BE2C (cell line): Measurements from ENCODE around the gene CFDP1.
"Not testable (repeated sequence)": the region's sequence is repeated elsewhere in the genome, so short reads cannot be mapped to it uniquely, and the experiment has no call there.

ENCODE experiments used
- DNase-seq: peaks from one replicate; pipeline ENCODE4 v3.0.0-alpha.2; 2020
- H3K27me3 ChIP-seq: fragments of 250-450 bp; sonication (Bioruptor Pico); 2 replicates; pipeline ENCODE4 v1.5.1; 2020; ENCODE audit warnings: mild to moderate bottlenecking
- H3K36me3 ChIP-seq: fragments of 250-450 bp; sonication (Bioruptor Pico); 2 replicates; pipeline ENCODE4 v1.5.1; 2020; ENCODE audit warnings: mild to moderate bottlenecking
- H3K4me1 ChIP-seq: fragments of 250-450 bp; sonication (Bioruptor Pico); 2 replicates; pipeline ENCODE4 v1.5.1; 2020
- H3K4me3 ChIP-seq: 2 replicates; pipeline ENCODE4 v1.5.1; 2011; ENCODE audit warnings: low read depth, low read length
- H3K9me3 ChIP-seq: fragments of 250-450 bp; sonication (Bioruptor Pico); 2 replicates; pipeline ENCODE4 v1.5.1; 2020
- TF ChIP-seq, protein P1 (sequence below): IDR thresholded peaks from 2 replicates; pipeline ENCODE4 v1.5.1; 2012; ENCODE audit warnings: mild to moderate bottlenecking, low read depth, low read length

The CFDP1 gene

DNA sequence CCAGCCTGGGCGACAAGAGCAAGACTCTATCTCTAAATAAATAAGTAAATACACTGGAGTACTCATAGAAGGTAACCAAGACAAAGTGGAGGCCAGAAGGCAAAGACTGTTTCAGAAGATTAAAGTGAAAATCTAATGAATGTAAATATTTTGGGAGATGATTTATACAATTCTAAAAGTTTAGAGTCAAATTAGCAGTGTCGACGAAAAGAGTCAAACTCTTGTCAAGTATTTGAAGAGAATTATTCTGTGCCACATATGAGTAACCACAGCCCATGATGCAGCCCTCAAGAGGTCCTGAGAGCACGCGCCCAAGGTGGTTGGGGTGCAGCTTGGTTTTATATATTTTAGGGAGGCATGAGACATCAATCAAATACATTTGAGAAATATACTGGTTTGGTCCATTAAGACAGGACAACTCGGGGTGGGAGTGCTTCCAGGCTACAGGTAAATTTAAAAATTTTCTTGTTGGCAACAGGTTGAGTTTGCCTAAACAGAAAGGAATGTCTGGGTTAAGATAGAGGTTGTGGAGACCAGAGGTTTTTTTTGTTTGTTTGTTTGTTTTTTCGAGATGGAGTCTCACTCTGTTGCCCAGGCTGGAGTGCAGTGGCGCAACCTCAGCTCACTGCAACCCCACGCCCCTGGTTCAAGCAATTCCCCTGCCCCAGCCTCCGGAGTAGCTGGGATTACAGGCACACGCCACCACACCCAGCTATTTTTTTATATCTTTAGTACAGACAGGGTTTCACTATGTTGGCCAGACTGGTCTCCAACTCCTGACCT lies 3.5 kb downstream of the CFDP1 start:
- peaks cover 5% of the 10 kb centered on the region; the same call in 1 of the 2 replicates for H3K36me3 ChIP-seq
- DNase-seq: no peak
- H3K27me3 ChIP-seq: no peaks in the 10 kb centered on the region
- no peaks in the 10 kb centered on the region for H3K4me1 ChIP-seq
- H3K4me3 ChIP-seq: no peak overlapping the region
- TF ChIP-seq, protein P1, sequence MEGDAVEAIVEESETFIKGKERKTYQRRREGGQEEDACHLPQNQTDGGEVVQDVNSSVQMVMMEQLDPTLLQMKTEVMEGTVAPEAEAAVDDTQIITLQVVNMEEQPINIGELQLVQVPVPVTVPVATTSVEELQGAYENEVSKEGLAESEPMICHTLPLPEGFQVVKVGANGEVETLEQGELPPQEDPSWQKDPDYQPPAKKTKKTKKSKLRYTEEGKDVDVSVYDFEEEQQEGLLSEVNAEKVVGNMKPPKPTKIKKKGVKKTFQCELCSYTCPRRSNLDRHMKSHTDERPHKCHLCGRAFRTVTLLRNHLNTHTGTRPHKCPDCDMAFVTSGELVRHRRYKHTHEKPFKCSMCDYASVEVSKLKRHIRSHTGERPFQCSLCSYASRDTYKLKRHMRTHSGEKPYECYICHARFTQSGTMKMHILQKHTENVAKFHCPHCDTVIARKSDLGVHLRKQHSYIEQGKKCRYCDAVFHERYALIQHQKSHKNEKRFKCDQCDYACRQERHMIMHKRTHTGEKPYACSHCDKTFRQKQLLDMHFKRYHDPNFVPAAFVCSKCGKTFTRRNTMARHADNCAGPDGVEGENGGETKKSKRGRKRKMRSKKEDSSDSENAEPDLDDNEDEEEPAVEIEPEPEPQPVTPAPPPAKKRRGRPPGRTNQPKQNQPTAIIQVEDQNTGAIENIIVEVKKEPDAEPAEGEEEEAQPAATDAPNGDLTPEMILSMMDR: no peak
- H3K9me3 ChIP-seq: no peaks in the 10 kb centered on the region

DNA sequence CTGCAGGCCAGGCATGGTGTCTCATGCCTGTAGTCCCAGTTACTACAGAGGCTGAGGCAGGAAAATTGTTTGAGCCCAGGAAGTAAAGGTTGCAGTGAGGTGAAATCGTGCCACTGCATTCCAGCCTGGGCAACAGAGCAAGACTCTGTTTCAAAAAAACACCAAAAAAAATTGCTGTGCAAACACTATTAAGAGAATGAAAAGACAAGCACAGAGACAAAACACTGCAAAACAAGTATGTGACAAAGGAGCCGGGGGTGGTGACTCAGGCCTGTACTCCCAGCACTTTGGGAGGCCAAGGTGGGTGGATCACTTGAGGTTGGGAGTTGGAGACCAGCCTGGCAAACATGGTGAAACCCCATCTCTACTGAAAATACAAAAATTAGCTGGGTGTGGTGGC lies 6.8 kb downstream of the CFDP1 start:
- H3K27me3 ChIP-seq, H3K4me1 ChIP-seq, H3K9me3 ChIP-seq, H3K36me3 ChIP-seq, H3K4me3 ChIP-seq, DNase-seq: not testable (repeated sequence)

DNA sequence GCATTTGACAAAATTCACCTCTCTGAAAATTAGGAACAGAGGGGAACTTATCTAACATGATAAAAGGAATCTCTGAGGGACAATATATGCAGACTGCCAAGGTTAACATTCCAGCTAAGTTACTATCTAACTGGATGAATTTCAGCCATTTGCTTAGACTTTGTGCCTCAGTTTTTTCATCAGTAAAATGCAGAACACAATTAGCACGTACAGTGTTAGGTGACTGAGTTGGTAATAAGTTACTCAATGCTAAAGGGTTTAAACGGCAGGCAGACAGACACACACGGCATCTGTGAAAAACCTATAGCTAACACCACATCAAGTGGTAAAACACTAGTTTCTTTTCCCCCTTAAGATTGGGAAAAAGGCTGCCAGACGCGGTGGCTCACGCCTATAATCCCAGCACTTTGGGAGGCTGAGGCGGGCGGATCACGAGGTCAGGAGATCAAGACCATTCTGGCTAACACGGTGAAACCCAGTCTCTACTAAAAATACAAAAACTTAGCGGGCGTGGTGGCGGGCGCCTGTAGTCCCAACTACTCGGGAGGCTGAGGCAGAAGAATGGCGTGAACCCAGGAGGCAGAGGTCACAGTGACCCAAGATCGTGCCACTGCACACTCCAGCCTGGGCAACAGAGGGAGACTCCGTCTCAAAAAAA lies 9.1 kb downstream of the CFDP1 start:
- H3K27me3 ChIP-seq, H3K4me3 ChIP-seq, H3K36me3 ChIP-seq, H3K9me3 ChIP-seq, DNase-seq: not testable (repeated sequence)
- peaks cover 18% of the 10 kb centered on the region for H3K4me1 ChIP-seq

DNA sequence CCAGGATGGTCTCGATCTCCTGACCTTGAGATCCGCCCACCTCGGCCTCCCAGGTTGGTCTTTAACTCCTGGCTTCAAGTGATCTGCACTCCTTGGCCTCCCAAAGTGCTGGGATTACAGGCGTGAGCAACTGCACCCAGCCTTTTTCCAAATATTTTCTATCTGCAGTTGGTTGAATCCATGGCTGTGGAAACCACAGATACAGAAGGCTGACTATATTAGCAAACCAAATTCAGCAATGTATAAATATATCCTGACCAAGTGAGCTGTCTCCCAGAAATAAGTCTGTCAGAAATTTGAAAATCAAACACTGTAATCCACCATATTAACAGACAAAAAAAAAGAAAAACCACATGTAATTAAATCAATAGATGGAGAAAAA lies 9.6 kb downstream of the CFDP1 start:
- H3K36me3 ChIP-seq: peaks cover 5% of the 10 kb centered on the region; the same call in 1 of the 2 replicates
- H3K4me1 ChIP-seq: peaks cover 18% of the 10 kb centered on the region
- TF ChIP-seq, protein P1: no peak
- H3K27me3 ChIP-seq: no peaks in the 10 kb centered on the region
- DNase-seq: no peak
- no peaks in the 10 kb centered on the region for H3K9me3 ChIP-seq
- no peak overlapping the region for H3K4me3 ChIP-seq

DNA sequence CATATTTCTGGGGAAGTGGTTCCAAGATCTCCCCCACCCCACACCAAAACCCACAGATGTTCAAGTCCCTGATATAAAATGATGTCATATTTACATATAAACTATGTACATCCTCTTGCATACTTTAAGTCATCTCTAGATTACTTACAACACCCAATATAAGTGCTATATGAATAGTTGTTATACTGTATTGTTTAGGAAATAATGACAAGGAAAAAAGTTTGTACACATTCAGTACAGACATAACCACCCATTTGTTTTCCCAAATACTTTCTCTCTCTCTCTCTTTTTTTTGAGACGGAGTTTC lies 11.5 kb downstream of the CFDP1 start:
- Histone ChIP-seq H3K4me1 (peaks cover 18% of the 10 kb centered on the region), H3K9me3 (no peaks in the 10 kb centered on the region), H3K27me3 (no peaks in the 10 kb centered on the region), H3K4me3 (no peak overlapping the region), H3K36me3 (0 out of 2 replicates have a peak, but pooled peaks cover 2% of the 10 kb centered on the region)
- DNase-seq: no peak
- TF ChIP-seq, protein P1: no peak

DNA sequence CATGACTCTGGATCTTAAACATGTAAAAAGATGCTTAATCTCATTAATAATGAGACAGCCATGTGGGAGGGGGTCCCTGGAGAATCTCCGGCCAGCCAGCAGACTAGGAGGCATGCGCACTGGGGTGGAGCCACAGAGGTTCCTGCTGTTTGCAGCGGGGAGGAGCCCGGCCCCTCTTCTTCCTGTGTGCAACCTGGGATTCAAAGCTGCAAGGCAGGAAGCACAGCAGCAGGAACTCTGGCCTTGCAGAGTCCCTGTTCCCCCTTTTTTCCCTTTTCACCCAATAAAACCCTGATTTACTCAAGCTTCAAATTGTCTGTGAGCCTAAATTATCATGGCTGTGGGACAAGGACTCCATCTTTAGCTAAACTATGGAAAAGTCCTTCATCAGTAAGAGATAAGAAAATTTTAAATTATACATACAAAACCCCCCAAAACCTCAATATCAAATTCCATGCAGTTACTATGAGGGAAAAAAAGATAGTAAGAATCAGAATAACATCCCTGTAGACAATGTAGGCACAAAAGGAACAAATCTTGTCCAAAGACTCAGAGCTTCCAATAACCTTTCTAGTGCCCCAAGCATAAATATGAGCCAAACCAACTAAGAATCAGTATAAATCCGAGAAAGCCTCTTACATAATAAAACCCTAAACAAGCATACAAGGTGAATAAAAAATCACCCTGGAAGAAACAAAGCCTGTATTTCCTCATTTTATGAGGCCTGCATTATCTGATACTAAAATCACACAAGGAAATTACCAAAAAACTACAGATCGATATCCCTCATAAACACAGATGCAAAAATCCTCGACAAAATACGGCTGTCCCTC lies 12.1 kb downstream of the CFDP1 start:
- Histone ChIP-seq H3K36me3 (no peaks in the 10 kb centered on the region), H3K27me3 (no peaks in the 10 kb centered on the region), H3K4me1 (peaks cover 18% of the 10 kb centered on the region), H3K9me3 (no peaks in the 10 kb centered on the region), H3K4me3 (peak overlapping the region; percentile 29)
- peak; percentile 97 for DNase-seq
- TF ChIP-seq, protein P1: no peak
